Skeletal muscle cell (primary cell): ENCODE measurements around the gene ADAM8.

Source experiments
- DNase-seq: peaks from one replicate; pipeline ENCODE4 v3.0.0-alpha.2; 2010; ENCODE audit warnings: low read depth
- H3K4me3 ChIP-seq: 2 replicates; pipeline ENCODE4 v1.5.1; 2011; ENCODE audit warnings: low read depth, mild to moderate bottlenecking, control low read depth, low read length, moderate library complexity

ADAM8 gene

GRCh38 chr10:133286366-133286765 lies 9.7 kb upstream of the ADAM8 start:
- H3K4me3 ChIP-seq: no peak overlapping the region
- no peak for DNase-seq

DNA sequence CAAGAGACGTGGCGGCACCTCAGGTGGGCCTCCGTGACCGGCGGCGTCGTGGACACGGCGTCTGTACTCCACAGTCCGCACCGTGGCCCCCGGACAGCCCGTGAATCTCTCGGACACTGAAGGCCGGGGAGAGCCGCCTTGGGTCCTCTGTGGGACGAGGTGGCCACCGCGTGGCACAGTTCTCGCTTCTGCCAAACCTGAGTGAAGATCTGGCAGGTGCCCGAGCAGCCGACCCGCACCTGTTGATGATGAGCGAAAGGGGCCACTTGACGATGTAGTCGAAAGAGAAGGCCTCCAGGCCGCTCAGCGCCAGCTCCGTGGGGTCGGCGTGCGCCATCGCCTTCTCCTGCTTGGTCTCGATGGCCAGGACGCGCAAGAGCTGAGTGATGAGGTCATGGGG lies 8.5 kb upstream of the ADAM8 start:
- H3K4me3 ChIP-seq: no peak overlapping the region
- no peak for DNase-seq

DNA sequence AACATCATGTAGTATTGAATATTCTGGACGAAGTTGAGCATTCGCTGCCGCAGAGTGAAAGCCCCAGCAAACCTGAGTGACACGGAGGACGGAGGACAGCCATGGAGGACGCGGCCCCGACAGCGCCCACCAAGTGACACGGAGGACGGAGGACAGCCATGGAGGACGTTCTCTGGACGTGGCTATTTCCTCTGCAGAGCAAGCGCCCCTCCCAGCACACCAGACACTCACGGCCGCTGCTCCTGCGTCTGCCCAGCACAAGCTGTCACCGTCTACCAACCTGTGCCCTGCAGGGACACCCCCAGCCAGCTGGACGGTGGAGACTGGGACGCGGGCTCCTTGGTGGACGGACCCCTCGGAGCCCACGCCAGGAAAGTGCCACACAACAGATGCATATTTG lies 7.3 kb upstream of the ADAM8 start:
- no peak overlapping the region for H3K4me3 ChIP-seq
- DNase-seq: no peak

DNA sequence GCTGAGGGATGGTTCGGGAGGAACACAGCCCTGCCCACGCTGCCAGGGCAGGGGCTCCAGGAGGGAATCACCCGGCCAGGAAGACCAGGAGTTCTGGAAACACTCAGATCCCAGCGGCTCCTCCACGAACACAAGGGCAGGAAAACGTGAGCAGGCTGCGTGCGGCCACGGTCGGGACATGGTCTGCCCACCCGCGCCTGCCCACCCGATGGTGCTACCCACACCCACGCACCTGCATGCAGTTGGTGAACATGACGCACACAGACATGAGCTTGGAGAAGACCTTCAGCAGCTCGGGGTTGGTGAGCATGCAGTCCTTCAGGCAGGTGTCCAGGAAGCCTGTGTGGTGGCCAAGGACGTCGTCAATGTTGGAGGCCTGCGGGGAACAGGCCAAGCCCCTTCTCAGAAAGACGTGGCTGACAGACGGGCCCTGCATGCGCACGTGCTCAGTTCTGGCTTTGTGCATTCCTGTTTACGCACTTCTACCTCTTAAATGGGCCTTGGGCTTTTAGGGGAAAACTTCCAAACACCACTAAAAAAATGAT lies 6.2 kb upstream of the ADAM8 start:
- H3K4me3 ChIP-seq: no peak overlapping the region

DNA sequence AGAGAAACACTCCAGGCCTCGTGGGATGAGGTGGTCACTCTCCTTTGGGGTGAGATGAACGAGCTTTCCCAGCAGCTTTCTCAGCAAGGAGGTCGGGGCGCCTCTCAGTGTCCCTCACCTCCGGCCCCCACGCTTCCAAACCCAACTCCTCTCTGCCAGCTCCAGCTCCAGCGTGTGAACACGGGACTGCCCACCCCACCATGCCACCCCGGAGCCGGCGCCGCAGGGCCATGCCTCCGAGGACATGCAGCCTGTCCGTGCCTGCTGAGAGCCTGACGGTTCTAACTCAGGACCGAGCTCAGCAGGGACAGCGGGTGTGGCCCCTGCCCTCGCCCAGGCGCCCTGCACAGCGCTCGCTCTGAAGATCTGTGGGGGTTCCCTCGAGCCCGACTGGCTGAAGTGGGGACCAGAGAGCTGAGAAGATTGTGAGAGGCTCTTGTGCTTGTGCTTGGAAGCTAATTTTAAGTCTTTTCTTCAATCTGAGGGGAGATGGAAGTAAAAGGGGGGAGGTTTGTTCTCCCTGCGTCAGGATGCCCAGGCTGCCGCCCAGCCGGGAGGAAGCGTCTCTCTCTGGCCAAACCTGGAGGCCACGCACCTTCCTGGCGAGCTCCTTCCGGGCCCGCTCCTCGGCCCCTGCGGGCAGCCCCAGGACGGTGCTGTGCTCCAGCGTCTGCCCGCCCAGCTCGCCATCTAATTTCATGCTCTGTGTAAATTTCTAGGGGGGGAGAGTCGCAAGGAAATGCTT lies 5.1 kb upstream of the ADAM8 start:
- no peak for DNase-seq
- no peak overlapping the region for H3K4me3 ChIP-seq

More for the DNA sequence above, 6.2 kb upstream of the ADAM8 start:
- no peak for DNase-seq

DNA sequence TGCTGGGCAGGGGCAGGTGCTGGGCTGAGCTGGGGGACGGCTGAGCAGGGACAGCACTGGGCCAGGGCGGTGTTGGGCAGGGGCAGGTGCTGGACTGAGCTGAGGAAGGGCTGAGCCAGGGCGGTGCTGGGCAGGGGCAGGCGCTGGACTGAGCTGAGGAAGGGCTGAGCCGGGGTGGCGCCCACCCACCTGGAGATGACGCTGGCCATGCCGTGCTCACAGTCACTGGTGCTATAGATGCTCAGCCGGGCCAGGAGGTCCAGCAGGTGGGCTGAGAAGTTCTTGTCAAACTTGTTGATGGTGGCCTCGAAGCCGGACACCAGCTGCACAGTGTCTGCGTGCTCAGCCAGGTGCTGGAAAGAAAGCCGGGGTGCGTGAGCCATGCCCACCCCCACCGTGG lies 4.4 kb upstream of the ADAM8 start:
- no peak overlapping the region for H3K4me3 ChIP-seq

GRCh38 chr10:133280391-133281059 lies 3.9 kb upstream of the ADAM8 start:
- H3K4me3 ChIP-seq: no peak overlapping the region
- no peak for DNase-seq

More for the DNA sequence above, 4.4 kb upstream of the ADAM8 start:
- DNase-seq: no peak

DNA sequence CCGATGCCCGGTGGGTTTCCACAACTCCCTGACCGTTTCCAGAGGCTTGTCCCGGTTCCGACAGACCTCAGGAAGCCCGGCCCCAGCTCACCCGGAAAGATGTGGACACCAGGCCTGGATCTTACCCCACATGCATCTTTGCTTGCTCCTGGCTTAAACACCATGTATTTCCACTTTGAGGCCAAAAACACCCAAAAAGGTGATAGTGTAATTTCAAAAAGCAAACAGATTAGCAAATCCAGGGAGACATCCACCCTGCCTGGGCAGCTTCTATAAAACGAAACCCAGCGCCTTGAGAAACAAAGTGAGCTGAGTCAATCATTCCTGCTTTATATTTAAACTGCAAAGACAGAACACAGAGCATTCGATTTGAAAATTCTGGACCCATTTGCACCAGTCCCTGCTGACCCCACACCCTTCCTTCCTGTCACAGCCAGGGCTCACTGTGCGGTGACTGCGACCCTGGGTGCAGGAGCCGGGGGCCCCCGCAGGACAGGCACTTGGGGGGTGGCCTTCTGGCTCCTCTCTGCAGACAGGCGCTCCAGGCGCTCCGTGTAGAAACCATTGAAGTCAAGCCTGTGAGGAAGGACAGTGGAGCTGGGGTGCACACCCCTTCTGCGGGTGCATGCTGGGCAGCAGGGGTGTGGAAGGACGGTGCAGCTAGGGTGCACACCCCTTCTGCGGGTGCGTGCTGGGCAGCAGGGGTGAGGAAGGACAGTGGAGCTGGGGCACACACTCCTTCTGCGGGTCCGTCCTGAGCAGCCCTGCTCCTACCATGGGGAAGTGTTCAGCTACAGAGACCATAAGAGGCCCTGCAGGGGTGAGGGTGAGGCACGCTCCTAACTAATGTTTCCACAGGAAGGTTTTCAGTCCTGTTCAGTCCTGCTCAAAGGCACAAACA lies 2.9 kb upstream of the ADAM8 start:
- H3K4me3 ChIP-seq: no peak overlapping the region

GRCh38 chr10:133278577-133279265 lies 2.1 kb upstream of the ADAM8 start:
- H3K4me3 ChIP-seq: no peak overlapping the region

More for the DNA sequence above, 2.9 kb upstream of the ADAM8 start:
- DNase-seq: no peak

DNA sequence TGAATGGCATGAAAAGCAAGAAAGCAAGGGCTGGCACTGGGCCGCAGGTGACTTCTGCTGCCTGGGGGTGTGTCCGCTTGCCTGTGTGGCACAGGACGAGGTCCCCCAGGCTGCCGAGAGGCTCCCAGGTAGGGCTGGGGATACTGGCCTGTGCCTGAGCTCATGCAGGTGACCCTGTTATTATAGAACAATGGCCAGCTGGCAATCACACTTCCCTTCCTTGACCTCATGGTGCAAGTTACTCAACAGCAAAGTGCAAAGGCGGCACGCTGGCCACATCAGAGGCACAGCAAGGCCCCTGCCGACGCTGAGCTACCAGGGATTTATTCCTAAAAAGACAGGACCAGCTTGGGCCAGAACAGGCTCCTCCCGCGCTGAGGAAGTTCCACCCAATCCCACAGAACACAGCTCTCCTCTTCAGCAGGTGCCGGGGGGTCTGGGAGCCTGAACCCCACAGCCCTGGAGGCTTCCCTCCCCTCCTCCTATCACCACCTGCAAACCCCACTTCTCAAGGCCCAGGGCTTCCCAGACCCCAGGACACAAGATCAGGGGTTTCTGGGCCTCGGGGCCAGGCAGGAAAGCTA lies 1.4 kb upstream of the ADAM8 start:
- no peak for DNase-seq
- H3K4me3 ChIP-seq: no peak overlapping the region

More at GRCh38 chr10:133278577-133279265, 2.1 kb upstream of the ADAM8 start:
- DNase-seq: no peak

DNA sequence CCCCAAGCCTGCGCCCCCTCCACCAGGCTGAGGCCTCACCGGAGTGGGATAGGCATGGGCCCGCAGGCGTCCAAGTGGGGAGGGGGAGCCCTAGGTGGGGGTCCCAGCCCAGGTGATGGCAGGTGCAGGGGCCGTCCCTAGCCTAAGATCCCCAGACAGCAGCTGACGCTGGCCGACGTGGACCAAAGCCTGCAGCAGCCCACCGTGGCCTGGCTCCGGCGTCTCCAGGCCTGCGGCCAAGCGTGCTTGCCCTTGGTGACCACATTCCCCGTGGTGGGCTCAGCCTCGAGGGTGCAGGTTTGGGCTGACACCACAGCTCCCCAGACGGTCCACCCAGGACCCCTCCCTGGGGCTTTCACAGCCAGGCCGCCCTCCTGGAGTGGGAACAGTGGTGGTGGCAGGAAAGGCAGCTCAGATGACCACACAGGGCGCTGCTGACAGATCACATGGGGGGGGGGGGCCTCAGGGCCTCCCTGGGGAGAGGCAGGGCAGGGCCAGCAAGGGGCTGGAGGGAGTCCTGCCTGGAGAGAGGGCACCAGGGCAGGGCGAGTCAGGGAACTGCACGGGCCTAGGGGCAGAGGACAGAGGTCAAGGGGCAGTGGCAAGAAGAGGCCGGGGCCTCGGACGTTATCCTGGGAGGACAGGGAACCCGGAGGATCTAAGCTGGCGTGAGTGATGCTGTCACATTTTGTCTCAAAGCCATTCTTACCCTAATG lies 767 bp upstream of the ADAM8 start:
- DNase-seq: no peak
- no peak overlapping the region for H3K4me3 ChIP-seq

- H3K4me3 ChIP-seq: no peak overlapping the region
- DNase-seq: no peak
Observed at GRCh38 chr10:133276100-133276434, 601 bp downstream of the ADAM8 start.

DNA sequence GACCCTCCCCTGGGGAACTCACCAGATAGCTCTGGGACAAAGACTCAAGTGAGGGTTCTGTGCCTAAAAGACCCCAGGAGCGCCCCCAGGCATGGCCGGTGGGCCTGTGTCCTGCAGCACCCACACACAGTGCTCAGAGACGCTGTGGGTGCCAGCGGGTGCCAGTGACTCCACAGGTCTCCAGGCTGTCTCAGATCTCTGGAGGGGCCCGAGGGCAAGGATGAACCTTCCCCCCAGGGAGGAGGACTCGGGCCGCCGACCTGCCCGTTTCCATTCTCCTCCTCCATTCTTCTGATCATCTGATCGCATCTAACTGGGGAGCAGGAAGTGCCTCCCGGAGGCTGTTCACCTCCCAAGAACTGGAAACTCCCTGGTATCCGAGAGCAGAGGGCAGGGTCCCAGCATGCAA lies 980 bp downstream of the ADAM8 start:
- no peak for DNase-seq
- H3K4me3 ChIP-seq: no peak overlapping the region

DNA sequence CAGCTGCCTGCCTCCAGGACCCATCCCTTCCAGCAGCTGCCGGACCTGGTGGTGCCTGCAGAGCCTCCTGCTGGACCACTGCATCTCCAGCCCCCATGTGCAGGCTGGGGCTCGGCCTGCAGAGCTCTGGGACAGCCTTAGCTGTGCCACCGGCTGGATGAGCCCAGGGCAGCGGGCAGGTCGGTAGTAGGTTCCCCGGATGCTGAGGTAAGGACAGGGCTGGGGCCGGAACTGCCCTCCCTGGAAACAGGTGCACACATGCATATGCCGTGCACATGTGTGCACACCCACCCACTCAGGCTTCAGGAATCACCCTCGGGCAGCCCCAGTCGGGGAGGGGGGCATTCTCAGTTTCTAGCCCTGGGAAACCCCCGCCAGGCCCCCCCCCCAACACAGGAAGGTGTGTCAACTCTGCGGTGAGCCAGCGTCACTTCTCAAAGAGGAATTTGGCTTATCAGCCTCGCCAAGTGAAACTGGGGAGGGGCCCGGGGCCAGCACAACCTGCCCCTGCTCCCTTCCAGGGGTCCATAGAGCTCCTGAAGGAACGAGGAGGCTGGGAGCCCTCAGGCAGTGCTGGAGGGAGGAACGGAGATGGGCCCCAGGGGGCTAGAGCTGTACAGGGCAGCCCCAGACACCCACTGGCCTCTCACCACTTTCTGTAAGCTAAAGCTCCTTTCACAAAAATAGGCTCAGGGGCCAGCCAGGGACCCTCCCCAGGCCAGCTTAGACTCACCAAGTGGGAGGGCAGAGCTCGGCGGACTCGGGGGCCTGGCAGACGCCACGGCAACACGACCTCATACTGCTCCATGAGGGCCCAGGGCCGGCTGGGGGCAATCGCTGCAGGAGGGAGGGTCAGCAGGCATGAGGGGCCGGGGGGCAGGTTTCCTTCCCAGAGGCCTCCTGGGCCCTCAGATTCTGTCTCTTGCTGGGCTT lies 1.7 kb downstream of the ADAM8 start:
- no peak for DNase-seq
- no peak overlapping the region for H3K4me3 ChIP-seq

- no peak for DNase-seq
- H3K4me3 ChIP-seq: no peak overlapping the region
Observed at GRCh38 chr10:133273534-133274143, 3.0 kb downstream of the ADAM8 start.

- H3K4me3 ChIP-seq: no peak overlapping the region
- DNase-seq: no peak
Observed at GRCh38 chr10:133272964-133273420, 3.7 kb downstream of the ADAM8 start.
